K562 (cell line): Measurements from ENCODE around the gene SPDEF. TPM values are rescaled to one million over a fixed set of nuclear protein-coding genes. Genes with fewer than 3 reads are reported as not detected.

Experiments
- CCAR2 ChIP-seq: fragments of 200-400 bp; formaldehyde crosslinking; IDR thresholded peaks from 2 replicates; pipeline ENCODE4 v1.6.1; 2017; ENCODE audit warnings: mild to moderate bottlenecking, low read depth, low read length
- EHMT2 ChIP-seq: fragments of 450-650 bp; IDR thresholded peaks from 2 replicates; pipeline ENCODE4 v1.6.1; 2018; ENCODE audit warnings: antibody characterized with exemption
- EP300 ChIP-seq: IDR thresholded peaks from 2 replicates; pipeline ENCODE4 v1.6.1; 2012; ENCODE audit warnings: low read length, improper control_type of control experiment
- FOXA3 ChIP-seq, 2 experiments: fragments of 450-650 bp in 1 of 2; sonication (generic) in 1 of 2; formaldehyde crosslinking; IDR thresholded peaks in 1 of 2; conservative IDR thresholded peaks in 1 of 2; 2 replicates each; pipeline versions ENCODE4 v1.4.0 to v1.8.0; 2020 to 2022; ENCODE audit warnings: mild to moderate bottlenecking in 2 of 2, missing genetic modification reagents in 1 of 2
- GTF2A2 ChIP-seq: IDR thresholded peaks from 2 replicates; pipeline ENCODE4 v1.6.1; 2016; ENCODE audit warnings: mild to moderate bottlenecking, missing genetic modification characterization, missing compliant biosample characterization
- MYC ChIP-seq, 2 experiments: fragments of 250-450 bp in 1 of 2; sonication (Bioruptor Pico) in 1 of 2; IDR thresholded peaks; 2 replicates each; pipeline versions ENCODE4 v1.5.1 to v1.6.1; 2012 to 2021; ENCODE audit warnings: low read depth in 2 of 2, borderline replicate concordance in 1 of 2, improper control_type of control experiment in 1 of 2, low read length in 1 of 2, mild to moderate bottlenecking in 1 of 2, moderate library complexity in 1 of 2
- NR2C1 ChIP-seq, 2 experiments: fragments of 450-650 bp; IDR thresholded peaks; 2 replicates each; pipeline ENCODE4 v1.6.1; 2017; ENCODE audit warnings: mild to moderate bottlenecking in 2 of 2, antibody characterized with exemption in 1 of 2, inconsistent platforms in 1 of 2, missing compliant biosample characterization in 1 of 2, missing genetic modification characterization in 1 of 2
- ZNF23 ChIP-seq: fragments of 250-450 bp; sonication (Bioruptor Pico); IDR thresholded peaks from 2 replicates; pipeline ENCODE4 v1.4.0; 2020; ENCODE audit warnings: mild to moderate bottlenecking
- ZNF75A ChIP-seq: fragments of 450-650 bp; formaldehyde crosslinking; IDR thresholded peaks from 2 replicates; pipeline ENCODE4 v1.4.0; 2020; ENCODE audit warnings: mild to moderate bottlenecking
- polyA plus RNA-seq, 8 experiments: library from polyadenylated mRNA; depleted of rRNA in 4 of 8; stranded (reverse) in 5 of 8; unstranded in 3 of 8; fragments of >200 nt; fragmentation: Nextera tagmentation in 2 of 8; fragmentation: Illumina TruSeq in 1 of 8; extraction: Ambion mirVana in 2 of 8; extraction: Trizol in 1 of 8; gene quantifications; 2 replicates each; pipeline versions ENCODE4 v1.2.1 to v1.2.3, GENCODE V29; 2011 to 2014; ENCODE audit warnings: inconsistent platforms in 1 of 8, missing spikeins in 1 of 8
- total RNA-seq, 7 experiments: library from RNA; depleted of rRNA in 6 of 7; stranded (reverse); fragments of >200 nt in 6 of 7; fragmentation: Illumina TruSeq in 2 of 7; extraction: Trizol in 2 of 7; gene quantifications; 2 replicates each; pipeline versions ENCODE4 v1.2.1 to v1.2.3, GENCODE V29; 2011 to 2021; ENCODE audit warnings: low replicate concordance in 1 of 7
- TF ChIP-seq, protein P1 (sequence below), 2 experiments: fragments of 450-650 bp; formaldehyde crosslinking in 1 of 2; IDR thresholded peaks; 2 replicates each; pipeline versions ENCODE4 v1.4.0 to v1.6.1; 2014 to 2020; ENCODE audit warnings: mild to moderate bottlenecking in 2 of 2, borderline replicate concordance in 1 of 2, low read depth in 1 of 2
- TF ChIP-seq, protein P2 (sequence below): fragments of 250-450 bp; sonication (Bioruptor Pico); IDR thresholded peaks from 2 replicates; pipeline ENCODE4 v1.9.0; 2021; ENCODE audit warnings: mild to moderate bottlenecking
- TF ChIP-seq, protein P3 (sequence below): sonication (generic); formaldehyde crosslinking; IDR thresholded peaks from 2 replicates; pipeline ENCODE4 v1.8.0; 2022; ENCODE audit warnings: mild to moderate bottlenecking, missing genetic modification reagents, borderline replicate concordance
- TF ChIP-seq, protein P4 (sequence below): sonication (generic); formaldehyde crosslinking; IDR thresholded peaks from 2 replicates; pipeline ENCODE4 v1.8.0; 2022; ENCODE audit warnings: mild to moderate bottlenecking, low read depth, missing genetic modification reagents

The SPDEF gene
- total and polyA plus RNA-seq, 9 of the 15 experiments (the other 6 are each of a cell fraction or from before 2014, with no cell fraction given) = 0.04 to 0.12 (median 0.11) TPM; not detected in 5

DNA sequence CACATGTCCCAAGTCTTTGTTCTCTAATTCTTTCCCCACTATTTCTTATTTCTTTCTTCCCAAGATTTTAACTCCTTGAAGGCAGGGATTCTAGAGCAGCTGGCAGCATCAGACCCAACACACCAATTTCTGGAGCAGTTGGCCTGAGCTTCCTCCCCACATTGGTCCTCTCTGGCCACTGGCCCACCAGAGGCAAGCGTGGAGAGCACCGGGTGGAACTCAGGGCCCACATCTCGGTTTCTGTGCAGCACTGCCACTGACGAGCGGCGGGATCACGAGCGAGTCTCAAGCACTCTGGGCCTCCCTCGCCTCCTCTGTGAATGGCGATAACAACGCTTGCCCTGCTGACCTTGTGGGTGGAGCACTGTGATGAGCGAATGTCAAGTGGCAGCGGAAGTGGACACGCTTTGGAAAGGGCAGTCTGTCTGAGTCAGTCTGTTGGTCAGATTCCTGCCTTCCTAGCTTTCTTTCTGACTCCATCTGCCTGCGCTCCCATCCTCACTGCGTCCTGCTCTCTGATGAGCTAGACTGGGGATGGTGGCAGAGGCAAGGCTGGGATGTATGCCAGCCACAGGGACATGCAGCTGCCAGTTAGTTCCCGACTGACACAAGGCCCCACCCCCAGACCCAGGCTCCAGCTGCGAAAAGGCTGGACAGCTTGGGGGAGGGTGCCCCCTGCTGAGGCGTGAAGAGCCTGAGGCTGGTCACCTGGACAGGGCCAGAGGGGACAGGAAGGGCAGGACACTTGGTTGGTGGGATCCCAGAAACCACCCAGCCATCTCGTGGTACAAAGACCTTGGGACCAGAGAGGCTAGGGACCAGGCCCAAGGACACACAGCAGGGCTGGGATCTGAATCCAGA is 4.5 kb upstream of the SPDEF start (continued):
- TF ChIP-seq, protein P1, sequence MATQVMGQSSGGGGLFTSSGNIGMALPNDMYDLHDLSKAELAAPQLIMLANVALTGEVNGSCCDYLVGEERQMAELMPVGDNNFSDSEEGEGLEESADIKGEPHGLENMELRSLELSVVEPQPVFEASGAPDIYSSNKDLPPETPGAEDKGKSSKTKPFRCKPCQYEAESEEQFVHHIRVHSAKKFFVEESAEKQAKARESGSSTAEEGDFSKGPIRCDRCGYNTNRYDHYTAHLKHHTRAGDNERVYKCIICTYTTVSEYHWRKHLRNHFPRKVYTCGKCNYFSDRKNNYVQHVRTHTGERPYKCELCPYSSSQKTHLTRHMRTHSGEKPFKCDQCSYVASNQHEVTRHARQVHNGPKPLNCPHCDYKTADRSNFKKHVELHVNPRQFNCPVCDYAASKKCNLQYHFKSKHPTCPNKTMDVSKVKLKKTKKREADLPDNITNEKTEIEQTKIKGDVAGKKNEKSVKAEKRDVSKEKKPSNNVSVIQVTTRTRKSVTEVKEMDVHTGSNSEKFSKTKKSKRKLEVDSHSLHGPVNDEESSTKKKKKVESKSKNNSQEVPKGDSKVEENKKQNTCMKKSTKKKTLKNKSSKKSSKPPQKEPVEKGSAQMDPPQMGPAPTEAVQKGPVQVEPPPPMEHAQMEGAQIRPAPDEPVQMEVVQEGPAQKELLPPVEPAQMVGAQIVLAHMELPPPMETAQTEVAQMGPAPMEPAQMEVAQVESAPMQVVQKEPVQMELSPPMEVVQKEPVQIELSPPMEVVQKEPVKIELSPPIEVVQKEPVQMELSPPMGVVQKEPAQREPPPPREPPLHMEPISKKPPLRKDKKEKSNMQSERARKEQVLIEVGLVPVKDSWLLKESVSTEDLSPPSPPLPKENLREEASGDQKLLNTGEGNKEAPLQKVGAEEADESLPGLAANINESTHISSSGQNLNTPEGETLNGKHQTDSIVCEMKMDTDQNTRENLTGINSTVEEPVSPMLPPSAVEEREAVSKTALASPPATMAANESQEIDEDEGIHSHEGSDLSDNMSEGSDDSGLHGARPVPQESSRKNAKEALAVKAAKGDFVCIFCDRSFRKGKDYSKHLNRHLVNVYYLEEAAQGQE (IDR thresholded peaks at IDR 0.05; ENCODE audit: borderline replicate concordance) = peak; percentile 87
- TF ChIP-seq, protein P1 (CRISPR knock-in tag; IDR thresholded peaks at IDR 0.05; ENCODE audit: low read depth) = peak; percentile 39; the same call in 1 of the 2 replicates
- TF ChIP-seq, protein P2, sequence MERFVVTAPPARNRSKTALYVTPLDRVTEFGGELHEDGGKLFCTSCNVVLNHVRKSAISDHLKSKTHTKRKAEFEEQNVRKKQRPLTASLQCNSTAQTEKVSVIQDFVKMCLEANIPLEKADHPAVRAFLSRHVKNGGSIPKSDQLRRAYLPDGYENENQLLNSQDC (CRISPR knock-in tag) = no peak
- TF ChIP-seq EP300 (peak; percentile 91), NR2C1 (IDR thresholded peaks at IDR 0.05) (peak; percentile 80), NR2C1 (tag; IDR thresholded peaks at IDR 0.05) (peak; percentile 90), CCAR2 (no peak; the same call in 1 of the 2 replicates), GTF2A2 (tag) (no peak), ZNF75A (no peak), FOXA3 (CRISPR knock-in tag; conservative IDR thresholded peaks at IDR 0.05 in 1 of 2, IDR thresholded peaks at IDR 0.05 in 1 of 2) (peak in 1 of 2 experiments; percentile 41; a peak in 1 of 4 replicates), MYC (IDR thresholded peaks at IDR 0.05; ENCODE audit: low read depth, low read length) (peak; percentile 77), MYC (CRISPR knock-in tag; IDR thresholded peaks at IDR 0.05; ENCODE audit: borderline replicate concordance, low read depth) (peak; percentile 2; the same call in 1 of the 2 replicates), ZNF23 (CRISPR knock-in tag) (no peak), EHMT2 (no peak)
- TF ChIP-seq, protein P3, sequence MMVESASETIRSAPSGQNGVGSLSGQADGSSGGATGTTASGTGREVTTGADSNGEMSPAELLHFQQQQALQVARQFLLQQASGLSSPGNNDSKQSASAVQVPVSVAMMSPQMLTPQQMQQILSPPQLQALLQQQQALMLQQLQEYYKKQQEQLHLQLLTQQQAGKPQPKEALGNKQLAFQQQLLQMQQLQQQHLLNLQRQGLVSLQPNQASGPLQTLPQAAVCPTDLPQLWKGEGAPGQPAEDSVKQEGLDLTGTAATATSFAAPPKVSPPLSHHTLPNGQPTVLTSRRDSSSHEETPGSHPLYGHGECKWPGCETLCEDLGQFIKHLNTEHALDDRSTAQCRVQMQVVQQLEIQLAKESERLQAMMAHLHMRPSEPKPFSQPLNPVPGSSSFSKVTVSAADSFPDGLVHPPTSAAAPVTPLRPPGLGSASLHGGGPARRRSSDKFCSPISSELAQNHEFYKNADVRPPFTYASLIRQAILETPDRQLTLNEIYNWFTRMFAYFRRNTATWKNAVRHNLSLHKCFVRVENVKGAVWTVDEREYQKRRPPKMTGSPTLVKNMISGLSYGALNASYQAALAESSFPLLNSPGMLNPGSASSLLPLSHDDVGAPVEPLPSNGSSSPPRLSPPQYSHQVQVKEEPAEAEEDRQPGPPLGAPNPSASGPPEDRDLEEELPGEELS (CRISPR knock-in tag) = no peak
- TF ChIP-seq, protein P4, sequence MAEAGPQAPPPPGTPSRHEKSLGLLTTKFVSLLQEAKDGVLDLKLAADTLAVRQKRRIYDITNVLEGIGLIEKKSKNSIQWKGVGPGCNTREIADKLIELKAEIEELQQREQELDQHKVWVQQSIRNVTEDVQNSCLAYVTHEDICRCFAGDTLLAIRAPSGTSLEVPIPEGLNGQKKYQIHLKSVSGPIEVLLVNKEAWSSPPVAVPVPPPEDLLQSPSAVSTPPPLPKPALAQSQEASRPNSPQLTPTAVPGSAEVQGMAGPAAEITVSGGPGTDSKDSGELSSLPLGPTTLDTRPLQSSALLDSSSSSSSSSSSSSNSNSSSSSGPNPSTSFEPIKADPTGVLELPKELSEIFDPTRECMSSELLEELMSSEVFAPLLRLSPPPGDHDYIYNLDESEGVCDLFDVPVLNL (CRISPR knock-in tag) = no peak
